SK-N-SH (cell line): ENCODE data around the gene TLNRD1. TPM values are rescaled to one million over a fixed set of nuclear protein-coding genes. Genes with fewer than 3 reads are reported as not detected.

Experiments used
- CTCF ChIA-PET: fragments of 300-600, 350-600 bp; formaldehyde crosslinking; extraction: SDS; loops from one replicate; lab custom pipeline; 2021; lab: Yijun Ruan, JAX
- POLR2A ChIA-PET: fragments of 350-600 bp; sonication (Branson Sonifier 250); formaldehyde crosslinking; extraction: SDS; loops from one replicate; lab custom pipeline; 2020; ENCODE audit warnings: antibody characterized with exemption, inconsistent platforms; lab: Yijun Ruan, JAX
- DNase-seq: peaks from one replicate; pipeline ENCODE4 v3.0.0; 2012
- H2AFZ ChIP-seq: fragments of 200-600 bp; sonication (generic); 2 replicates; pipeline ENCODE4 v1.8.1; 2016; ENCODE audit warnings: antibody characterized with exemption, mild to moderate bottlenecking, low read depth
- H3F3A ChIP-seq: fragments of 200-600 bp; sonication (generic); replicated peaks from 2 replicates; pipeline ENCODE3; 2016; ENCODE audit warnings: antibody characterized with exemption, mild to moderate bottlenecking; ENCODE audit not compliant: insufficient read depth
- H3K27ac ChIP-seq, 2 experiments: fragments of 200-500 bp in 1 of 2; fragments of 200-600 bp in 1 of 2; sonication (Bioruptor generic) in 1 of 2; sonication (generic), shearing (Covaris generic) in 1 of 2; 2 replicates each; pipeline versions ENCODE4 v1.5.1 to v1.6.1; 2014 to 2016; ENCODE audit warnings: low read depth in 2 of 2, inconsistent platforms in 1 of 2, low read length in 1 of 2, mild to moderate bottlenecking in 1 of 2, mixed read lengths in 1 of 2
- H3K27me3 ChIP-seq: fragments of 200-600 bp; sonication (generic), shearing (Covaris generic); 2 replicates; pipeline ENCODE4 v1.6.1; 2016; ENCODE audit warnings: mixed run types; ENCODE audit not compliant: insufficient read depth
- H3K36me3 ChIP-seq, 2 experiments: fragments of 200-500 bp in 1 of 2; fragments of 200-600 bp in 1 of 2; sonication (Bioruptor generic) in 1 of 2; sonication (generic) in 1 of 2; replicated peaks in 1 of 2; 2 replicates each; pipeline versions ENCODE3 to v1.5.1; 2014 to 2016; ENCODE audit warnings: low read length in 1 of 2, mild to moderate bottlenecking in 1 of 2; ENCODE audit not compliant: insufficient read depth in 2 of 2, control insufficient read depth in 1 of 2
- H3K4me1 ChIP-seq, 2 experiments: fragments of 200-500 bp in 1 of 2; fragments of 200-600 bp in 1 of 2; sonication (Bioruptor generic) in 1 of 2; sonication (generic), shearing (Covaris generic) in 1 of 2; 2 replicates each; pipeline versions ENCODE4 v1.5.1 to v1.6.1; 2014 to 2016; ENCODE audit warnings: low read depth in 1 of 2, low read length in 1 of 2, mixed run types in 1 of 2; ENCODE audit not compliant: insufficient read depth in 2 of 2, control insufficient read depth in 1 of 2
- H3K4me2 ChIP-seq: fragments of 200-600 bp; sonication (generic), shearing (Covaris generic); 2 replicates; pipeline ENCODE4 v1.6.1; 2017; ENCODE audit warnings: mixed run types
- H3K4me3 ChIP-seq, 2 experiments: fragments of 200-500 bp in 1 of 2; fragments of 200-600 bp in 1 of 2; sonication (Bioruptor generic) in 1 of 2; sonication (generic), shearing (Covaris generic) in 1 of 2; 2 replicates each; pipeline versions ENCODE4 v1.5.1 to v1.8.1; 2014 to 2016; ENCODE audit warnings: low read depth in 2 of 2, inconsistent platforms in 1 of 2, low read length in 1 of 2, mild to moderate bottlenecking in 1 of 2, mixed read lengths in 1 of 2, moderate library complexity in 1 of 2
- H3K79me2 ChIP-seq: fragments of 200-600 bp; sonication (generic); 2 replicates; pipeline ENCODE4 v1.8.1; 2017; ENCODE audit warnings: mild to moderate bottlenecking; ENCODE audit not compliant: insufficient read depth
- H3K9ac ChIP-seq: fragments of 200-600 bp; sonication (generic); 2 replicates; pipeline ENCODE4 v1.6.1; 2017; ENCODE audit warnings: mixed run types
- H3K9me2 ChIP-seq: fragments of 200-600 bp; sonication (generic); 2 replicates; pipeline ENCODE4 v1.6.1; 2017; ENCODE audit warnings: mixed run types
- H3K9me3 ChIP-seq: fragments of 200-600 bp; sonication (generic); 2 replicates; pipeline ENCODE4 v1.6.1; 2017; ENCODE audit warnings: mixed run types, mild to moderate bottlenecking, moderate library complexity
- H4K20me1 ChIP-seq: fragments of 200-600 bp; sonication (generic); 2 replicates; pipeline ENCODE4 v1.6.1; 2017; ENCODE audit warnings: mild to moderate bottlenecking, mixed run types; ENCODE audit not compliant: insufficient read depth
- ELF1 ChIP-seq: IDR thresholded peaks from 2 replicates; pipeline ENCODE4 v1.4.0; 2012
- GATA2 ChIP-seq: sonication (generic); formaldehyde crosslinking; IDR thresholded peaks from 2 replicates; pipeline ENCODE4 v1.5.0; 2020; ENCODE audit warnings: mild to moderate bottlenecking, missing genetic modification reagents
- JUND ChIP-seq: IDR thresholded peaks from 2 replicates; pipeline ENCODE4 v1.4.0; 2012
- MEF2A ChIP-seq: IDR thresholded peaks from 2 replicates; pipeline ENCODE4 v1.4.0; 2012; ENCODE audit warnings: low read depth, borderline replicate concordance
- RAD21 ChIP-seq: IDR thresholded peaks from 2 replicates; pipeline ENCODE4 v1.6.1; 2012; ENCODE audit warnings: mild to moderate bottlenecking, low read length
- SIN3A ChIP-seq: IDR thresholded peaks from 2 replicates; pipeline ENCODE4 v1.6.1; 2012; ENCODE audit warnings: low read depth, mild to moderate bottlenecking, low read length, moderate library complexity, borderline replicate concordance
- TAF1 ChIP-seq: IDR thresholded peaks from 2 replicates; pipeline ENCODE4 v1.6.1; 2012; ENCODE audit warnings: low read depth, mild to moderate bottlenecking, low read length, moderate library complexity, borderline replicate concordance
- WGBS: methylation state at CpG from one replicate; pipeline ENCODE4 v1.1.6; 2017; ENCODE audit warnings: low lambda C conversion rate; 5-methylcytosine and 5-hydroxymethylcytosine counted together
- polyA plus RNA-seq, 3 experiments: library from polyadenylated mRNA; depleted of rRNA; stranded (reverse); fragments of >200 nt; gene quantifications; 2 replicates each; pipeline ENCODE4 v1.2.3, GENCODE V29; 2012
- TF ChIP-seq, protein P1 (sequence below): fragments of 200-600 bp; sonication (generic); IDR thresholded peaks from 2 replicates; pipeline ENCODE4 v1.6.1; 2017; ENCODE audit warnings: antibody characterized with exemption, mild to moderate bottlenecking, moderate library complexity
- TF ChIP-seq, protein P2 (sequence below): IDR thresholded peaks from 2 replicates; pipeline ENCODE4 v1.4.0; 2012; ENCODE audit warnings: low read depth, borderline replicate concordance
- TF ChIP-seq, protein P3 (sequence below): fragments of 150-350 bp; IDR thresholded peaks from 2 replicates; pipeline ENCODE4 v1.6.1; 2017; ENCODE audit warnings: antibody characterized with exemption, low read length, low read depth, borderline replicate concordance
- TF ChIP-seq, protein P4 (sequence below): IDR thresholded peaks from 2 replicates; pipeline ENCODE4 v1.4.0; 2012; ENCODE audit warnings: low read depth, borderline replicate concordance
- TF ChIP-seq, protein P5 (sequence below): IDR thresholded peaks from 2 replicates; pipeline ENCODE4 v1.6.1; 2012; ENCODE audit warnings: mild to moderate bottlenecking, low read depth, low read length, moderate library complexity

Gene TLNRD1
- polyA plus RNA-seq, 1 of the 3 experiments (the other 2 are of a cell fraction) = 5.0 TPM

DNA sequence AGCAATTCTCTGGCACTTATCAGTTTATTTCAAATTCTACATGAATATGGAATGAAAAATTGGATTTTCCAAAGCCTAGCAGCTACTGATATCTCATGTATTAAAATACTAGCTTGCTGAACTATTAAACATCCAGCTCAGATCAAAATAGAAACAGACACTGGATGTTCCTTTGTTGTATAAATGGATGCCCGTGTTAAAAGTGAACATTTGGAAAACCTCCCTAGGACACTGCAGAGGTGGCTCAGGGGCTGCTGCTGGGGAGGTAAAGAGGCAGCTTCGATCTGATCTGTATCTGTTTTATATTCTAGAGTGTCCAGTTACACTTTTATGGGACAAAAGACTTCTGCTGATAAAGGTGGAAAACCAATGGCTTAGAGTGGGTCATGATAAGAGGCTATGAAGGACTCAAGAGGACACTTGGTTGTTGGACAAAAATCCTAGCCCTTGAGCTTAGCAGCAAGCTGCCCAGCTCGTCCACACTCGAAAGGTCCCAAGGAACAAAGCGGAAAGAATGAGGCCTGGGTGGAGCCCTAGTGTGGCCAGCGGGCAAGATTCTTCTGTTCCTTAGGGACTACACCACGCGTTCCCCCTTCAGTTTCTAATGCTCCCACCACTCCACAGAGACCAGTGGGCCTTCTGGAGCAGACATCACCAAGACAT lies 21.1 kb upstream of the TLNRD1 start:
- Histone ChIP-seq H3K9ac (no peak overlapping the region), H3K9me2 (no peaks in the 10 kb centered on the region)
- TF ChIP-seq RAD21 = no peak
- TF ChIP-seq, protein P1, sequence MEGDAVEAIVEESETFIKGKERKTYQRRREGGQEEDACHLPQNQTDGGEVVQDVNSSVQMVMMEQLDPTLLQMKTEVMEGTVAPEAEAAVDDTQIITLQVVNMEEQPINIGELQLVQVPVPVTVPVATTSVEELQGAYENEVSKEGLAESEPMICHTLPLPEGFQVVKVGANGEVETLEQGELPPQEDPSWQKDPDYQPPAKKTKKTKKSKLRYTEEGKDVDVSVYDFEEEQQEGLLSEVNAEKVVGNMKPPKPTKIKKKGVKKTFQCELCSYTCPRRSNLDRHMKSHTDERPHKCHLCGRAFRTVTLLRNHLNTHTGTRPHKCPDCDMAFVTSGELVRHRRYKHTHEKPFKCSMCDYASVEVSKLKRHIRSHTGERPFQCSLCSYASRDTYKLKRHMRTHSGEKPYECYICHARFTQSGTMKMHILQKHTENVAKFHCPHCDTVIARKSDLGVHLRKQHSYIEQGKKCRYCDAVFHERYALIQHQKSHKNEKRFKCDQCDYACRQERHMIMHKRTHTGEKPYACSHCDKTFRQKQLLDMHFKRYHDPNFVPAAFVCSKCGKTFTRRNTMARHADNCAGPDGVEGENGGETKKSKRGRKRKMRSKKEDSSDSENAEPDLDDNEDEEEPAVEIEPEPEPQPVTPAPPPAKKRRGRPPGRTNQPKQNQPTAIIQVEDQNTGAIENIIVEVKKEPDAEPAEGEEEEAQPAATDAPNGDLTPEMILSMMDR = no peak
- TF ChIP-seq JUND = no peak
- TF ChIP-seq, protein P2, sequence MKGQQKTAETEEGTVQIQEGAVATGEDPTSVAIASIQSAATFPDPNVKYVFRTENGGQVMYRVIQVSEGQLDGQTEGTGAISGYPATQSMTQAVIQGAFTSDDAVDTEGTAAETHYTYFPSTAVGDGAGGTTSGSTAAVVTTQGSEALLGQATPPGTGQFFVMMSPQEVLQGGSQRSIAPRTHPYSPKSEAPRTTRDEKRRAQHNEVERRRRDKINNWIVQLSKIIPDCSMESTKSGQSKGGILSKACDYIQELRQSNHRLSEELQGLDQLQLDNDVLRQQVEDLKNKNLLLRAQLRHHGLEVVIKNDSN = no peak
- TF ChIP-seq, protein P3, sequence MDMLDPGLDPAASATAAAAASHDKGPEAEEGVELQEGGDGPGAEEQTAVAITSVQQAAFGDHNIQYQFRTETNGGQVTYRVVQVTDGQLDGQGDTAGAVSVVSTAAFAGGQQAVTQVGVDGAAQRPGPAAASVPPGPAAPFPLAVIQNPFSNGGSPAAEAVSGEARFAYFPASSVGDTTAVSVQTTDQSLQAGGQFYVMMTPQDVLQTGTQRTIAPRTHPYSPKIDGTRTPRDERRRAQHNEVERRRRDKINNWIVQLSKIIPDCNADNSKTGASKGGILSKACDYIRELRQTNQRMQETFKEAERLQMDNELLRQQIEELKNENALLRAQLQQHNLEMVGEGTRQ = no peak
- no peak for TF ChIP-seq SIN3A
- no peak for TF ChIP-seq GATA2
- TF ChIP-seq, all 33 proteins: peak for 0
- H3K4me2 ChIP-seq = no peak overlapping the region
- peaks cover 4% of the 10 kb centered on the region for H3F3A ChIP-seq
- H2AFZ ChIP-seq = no peak overlapping the region
- ChIA-PET CTCF (interaction anchor here (0.9 to 2.1 kb wide), 6 partner anchors 10 to 287 kb away, joined by 3 to 14 read pairs (median 4); partner anchors contain the start of gene CEMIP), POLR2A (interaction anchor here (0.8 kb wide), 1 partner anchor 9 kb away, joined by 4 read pairs; no protein-coding TSS in a partner anchor)
- H3K79me2 ChIP-seq = peaks cover 49% of the 10 kb centered on the region
- H3K4me1 ChIP-seq = no peaks in the 10 kb centered on the region; a peak in 2 of 4 replicates
- no peaks in the 10 kb centered on the region for H3K9me3 ChIP-seq
- DNase-seq = no peak
- no peaks in the 10 kb centered on the region for H3K27me3 ChIP-seq
- no peak overlapping the region for H3K4me3 ChIP-seq
- 91% methylated on average over 8 of the region's 8 CpGs for WGBS
- H3K36me3 ChIP-seq = peaks cover 22 to 26% of the 10 kb centered on the region in 2 experiments
- no peak overlapping the region for H3K27ac ChIP-seq
- H4K20me1 ChIP-seq = peaks cover 19% of the 10 kb centered on the region

DNA sequence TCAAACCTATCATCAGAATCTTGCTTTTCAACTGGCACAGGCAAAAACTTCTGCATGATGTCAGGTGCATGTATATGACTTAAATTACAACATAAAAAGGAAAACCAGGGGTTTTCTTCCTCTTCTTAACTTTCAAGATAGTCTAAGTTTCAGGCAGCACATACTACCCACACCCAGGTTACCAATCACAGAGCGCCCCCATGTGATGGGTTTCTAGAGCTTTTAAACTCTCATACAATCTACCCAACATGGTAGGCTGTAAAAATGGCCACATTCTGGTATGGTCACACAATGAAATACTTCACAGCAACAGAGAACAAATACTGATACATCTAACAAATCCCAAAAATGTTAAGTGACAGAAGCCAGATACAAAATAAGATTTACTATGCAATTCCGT lies 18.5 kb upstream of the TLNRD1 start:
- CTCF ChIA-PET = interaction anchor here (1.2 to 9.0 kb wide), 2 partner anchors 13 to 415 kb away, joined by 3 to 52 read pairs; no protein-coding TSS in a partner anchor
- WGBS = 93% methylated on average over 2 of the region's 2 CpGs

More for the DNA sequence above, 18.5 kb upstream of the TLNRD1 start:
- Histone ChIP-seq H3K27me3 (no peaks in the 10 kb centered on the region), H3F3A (no peaks in the 10 kb centered on the region), H3K4me1 (peaks cover 0 to 5% of the 10 kb centered on the region in 2 experiments; a peak in 2 of 4 replicates), H3K4me3 (no peak overlapping the region), H3K9ac (no peak overlapping the region), H3K27ac (no peak overlapping the region), H3K9me2 (no peaks in the 10 kb centered on the region), H3K79me2 (peaks cover 60% of the 10 kb centered on the region), H2AFZ (no peak overlapping the region), H3K4me2 (no peak overlapping the region), H3K9me3 (no peaks in the 10 kb centered on the region), H4K20me1 (peaks cover 19% of the 10 kb centered on the region), H3K36me3 (peaks cover 22 to 26% of the 10 kb centered on the region in 2 experiments)
- DNase-seq = no peak
- TF ChIP-seq MEF2A = no peak
- TF ChIP-seq, protein P4, sequence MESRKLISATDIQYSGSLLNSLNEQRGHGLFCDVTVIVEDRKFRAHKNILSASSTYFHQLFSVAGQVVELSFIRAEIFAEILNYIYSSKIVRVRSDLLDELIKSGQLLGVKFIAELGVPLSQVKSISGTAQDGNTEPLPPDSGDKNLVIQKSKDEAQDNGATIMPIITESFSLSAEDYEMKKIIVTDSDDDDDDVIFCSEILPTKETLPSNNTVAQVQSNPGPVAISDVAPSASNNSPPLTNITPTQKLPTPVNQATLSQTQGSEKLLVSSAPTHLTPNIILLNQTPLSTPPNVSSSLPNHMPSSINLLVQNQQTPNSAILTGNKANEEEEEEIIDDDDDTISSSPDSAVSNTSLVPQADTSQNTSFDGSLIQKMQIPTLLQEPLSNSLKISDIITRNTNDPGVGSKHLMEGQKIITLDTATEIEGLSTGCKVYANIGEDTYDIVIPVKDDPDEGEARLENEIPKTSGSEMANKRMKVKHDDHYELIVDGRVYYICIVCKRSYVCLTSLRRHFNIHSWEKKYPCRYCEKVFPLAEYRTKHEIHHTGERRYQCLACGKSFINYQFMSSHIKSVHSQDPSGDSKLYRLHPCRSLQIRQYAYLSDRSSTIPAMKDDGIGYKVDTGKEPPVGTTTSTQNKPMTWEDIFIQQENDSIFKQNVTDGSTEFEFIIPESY = no peak
- no peak for TF ChIP-seq JUND
- TF ChIP-seq TAF1 = no peak
- TF ChIP-seq, protein P5, sequence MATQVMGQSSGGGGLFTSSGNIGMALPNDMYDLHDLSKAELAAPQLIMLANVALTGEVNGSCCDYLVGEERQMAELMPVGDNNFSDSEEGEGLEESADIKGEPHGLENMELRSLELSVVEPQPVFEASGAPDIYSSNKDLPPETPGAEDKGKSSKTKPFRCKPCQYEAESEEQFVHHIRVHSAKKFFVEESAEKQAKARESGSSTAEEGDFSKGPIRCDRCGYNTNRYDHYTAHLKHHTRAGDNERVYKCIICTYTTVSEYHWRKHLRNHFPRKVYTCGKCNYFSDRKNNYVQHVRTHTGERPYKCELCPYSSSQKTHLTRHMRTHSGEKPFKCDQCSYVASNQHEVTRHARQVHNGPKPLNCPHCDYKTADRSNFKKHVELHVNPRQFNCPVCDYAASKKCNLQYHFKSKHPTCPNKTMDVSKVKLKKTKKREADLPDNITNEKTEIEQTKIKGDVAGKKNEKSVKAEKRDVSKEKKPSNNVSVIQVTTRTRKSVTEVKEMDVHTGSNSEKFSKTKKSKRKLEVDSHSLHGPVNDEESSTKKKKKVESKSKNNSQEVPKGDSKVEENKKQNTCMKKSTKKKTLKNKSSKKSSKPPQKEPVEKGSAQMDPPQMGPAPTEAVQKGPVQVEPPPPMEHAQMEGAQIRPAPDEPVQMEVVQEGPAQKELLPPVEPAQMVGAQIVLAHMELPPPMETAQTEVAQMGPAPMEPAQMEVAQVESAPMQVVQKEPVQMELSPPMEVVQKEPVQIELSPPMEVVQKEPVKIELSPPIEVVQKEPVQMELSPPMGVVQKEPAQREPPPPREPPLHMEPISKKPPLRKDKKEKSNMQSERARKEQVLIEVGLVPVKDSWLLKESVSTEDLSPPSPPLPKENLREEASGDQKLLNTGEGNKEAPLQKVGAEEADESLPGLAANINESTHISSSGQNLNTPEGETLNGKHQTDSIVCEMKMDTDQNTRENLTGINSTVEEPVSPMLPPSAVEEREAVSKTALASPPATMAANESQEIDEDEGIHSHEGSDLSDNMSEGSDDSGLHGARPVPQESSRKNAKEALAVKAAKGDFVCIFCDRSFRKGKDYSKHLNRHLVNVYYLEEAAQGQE = no peak
- TF ChIP-seq ELF1 = no peak
- TF ChIP-seq GATA2 = no peak
- POLR2A ChIA-PET = no interaction called here
